ENCODE results near the gene MYRFL.

DNA sequence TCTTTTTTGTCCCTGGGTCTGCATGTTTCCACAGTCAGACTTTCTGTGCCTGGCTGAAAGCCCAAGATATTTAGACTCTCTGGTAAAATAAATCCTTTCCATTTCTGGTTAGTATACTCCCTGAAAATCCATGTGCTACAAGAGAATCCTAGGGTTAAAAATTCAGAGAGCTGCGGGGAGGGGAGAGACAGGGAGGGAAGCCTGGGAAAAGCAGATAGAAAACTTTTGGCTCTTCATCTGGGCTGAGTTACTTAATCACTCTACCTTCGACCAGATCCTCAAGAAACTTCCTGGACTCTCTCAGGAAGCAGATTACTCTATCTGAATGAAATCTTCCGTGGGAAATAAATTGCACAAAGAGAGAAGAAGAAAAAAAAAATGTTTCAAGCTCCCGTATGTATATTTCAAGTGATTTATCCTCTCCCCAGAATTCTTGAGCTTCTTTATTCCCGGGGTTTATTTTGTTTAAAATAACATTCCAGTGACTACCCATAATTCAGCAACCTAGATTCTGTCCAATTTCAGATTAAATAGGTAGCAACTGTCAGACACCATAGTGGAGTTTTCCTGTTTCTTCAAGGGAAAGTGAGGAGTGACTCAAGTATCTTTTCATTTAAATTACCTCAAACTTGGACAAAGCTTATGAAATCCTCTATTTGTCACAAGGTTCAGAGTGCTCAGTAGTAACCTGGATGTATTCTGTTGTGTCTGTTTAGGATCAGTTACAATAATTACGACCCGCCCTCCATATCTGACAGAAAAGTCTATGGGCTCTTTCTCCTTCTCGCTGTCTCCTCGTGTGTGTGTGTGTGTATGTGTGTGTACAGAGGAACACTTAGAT, 163.7 kb downstream of the MYRFL start:
- TF ChIP-seq, protein P1, sequence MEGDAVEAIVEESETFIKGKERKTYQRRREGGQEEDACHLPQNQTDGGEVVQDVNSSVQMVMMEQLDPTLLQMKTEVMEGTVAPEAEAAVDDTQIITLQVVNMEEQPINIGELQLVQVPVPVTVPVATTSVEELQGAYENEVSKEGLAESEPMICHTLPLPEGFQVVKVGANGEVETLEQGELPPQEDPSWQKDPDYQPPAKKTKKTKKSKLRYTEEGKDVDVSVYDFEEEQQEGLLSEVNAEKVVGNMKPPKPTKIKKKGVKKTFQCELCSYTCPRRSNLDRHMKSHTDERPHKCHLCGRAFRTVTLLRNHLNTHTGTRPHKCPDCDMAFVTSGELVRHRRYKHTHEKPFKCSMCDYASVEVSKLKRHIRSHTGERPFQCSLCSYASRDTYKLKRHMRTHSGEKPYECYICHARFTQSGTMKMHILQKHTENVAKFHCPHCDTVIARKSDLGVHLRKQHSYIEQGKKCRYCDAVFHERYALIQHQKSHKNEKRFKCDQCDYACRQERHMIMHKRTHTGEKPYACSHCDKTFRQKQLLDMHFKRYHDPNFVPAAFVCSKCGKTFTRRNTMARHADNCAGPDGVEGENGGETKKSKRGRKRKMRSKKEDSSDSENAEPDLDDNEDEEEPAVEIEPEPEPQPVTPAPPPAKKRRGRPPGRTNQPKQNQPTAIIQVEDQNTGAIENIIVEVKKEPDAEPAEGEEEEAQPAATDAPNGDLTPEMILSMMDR (IDR thresholded peaks at IDR 0.05): no peak
- TF ChIP-seq POLR2A (IDR thresholded peaks at IDR 0.05): no peak
